Heart left ventricle (tissue), 13 donors: Measurements from ENCODE around the gene ZFPM1.

Source experiments
- POLR2A ChIP-seq, 2 donors: fragments of 450-650 bp; IDR thresholded peaks; one replicate each; pipeline ENCODE4 v1.6.1; 2017; ENCODE audit warnings: antibody characterized with exemption in 2 of 2, mild to moderate bottlenecking in 2 of 2, moderate library complexity in 2 of 2
- TF ChIP-seq, protein P1 (sequence below), 12 donors: fragments of 200-600 bp; sonication (generic) in 4 of 12; IDR thresholded peaks; one replicate each; pipeline versions ENCODE4 v1.5.0 to v1.8.0; 2018 to 2022; ENCODE audit warnings: antibody characterized with exemption in 12 of 12, mild to moderate bottlenecking in 5 of 12
- donor health status: ischemic (EF 13 %, LVEDD 7.1; RV severe dilation, severe dysfunction).
- donor health status: DM: no; HTN: yes; CAD: no.
- donor health status: DM: no; HTN: no; CAD: no.
- donor health status: ischemic (EF 25% LVEDD 6.9; RV normal size, moderate dysfunction).
- donor health status: ischemic (EF 25% LVEDD 5.7; RV mildly dilated, moderate dysfunction).
- donor health status: ischemic (EF 35%, LVEDD 5.7; RV mildly dilated, moderate dysfunction).
- donor health status: nonischemic (EF 11% LVEDD 7.7; RV severe dilation, severe dysfunction).
- donor health status: DM: yes; HTN: yes; CAD: no.
- donor health status: PGD.
- donor health status: ischemic (EF 29% LVEDD 5.4; RV normal size, mild dysfunction).
- donor health status: nonischemic (EF 23%, LVEDD 6.1; RV moderate dilation, normal function).

- TF ChIP-seq, protein P1, sequence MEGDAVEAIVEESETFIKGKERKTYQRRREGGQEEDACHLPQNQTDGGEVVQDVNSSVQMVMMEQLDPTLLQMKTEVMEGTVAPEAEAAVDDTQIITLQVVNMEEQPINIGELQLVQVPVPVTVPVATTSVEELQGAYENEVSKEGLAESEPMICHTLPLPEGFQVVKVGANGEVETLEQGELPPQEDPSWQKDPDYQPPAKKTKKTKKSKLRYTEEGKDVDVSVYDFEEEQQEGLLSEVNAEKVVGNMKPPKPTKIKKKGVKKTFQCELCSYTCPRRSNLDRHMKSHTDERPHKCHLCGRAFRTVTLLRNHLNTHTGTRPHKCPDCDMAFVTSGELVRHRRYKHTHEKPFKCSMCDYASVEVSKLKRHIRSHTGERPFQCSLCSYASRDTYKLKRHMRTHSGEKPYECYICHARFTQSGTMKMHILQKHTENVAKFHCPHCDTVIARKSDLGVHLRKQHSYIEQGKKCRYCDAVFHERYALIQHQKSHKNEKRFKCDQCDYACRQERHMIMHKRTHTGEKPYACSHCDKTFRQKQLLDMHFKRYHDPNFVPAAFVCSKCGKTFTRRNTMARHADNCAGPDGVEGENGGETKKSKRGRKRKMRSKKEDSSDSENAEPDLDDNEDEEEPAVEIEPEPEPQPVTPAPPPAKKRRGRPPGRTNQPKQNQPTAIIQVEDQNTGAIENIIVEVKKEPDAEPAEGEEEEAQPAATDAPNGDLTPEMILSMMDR (IDR thresholded peaks at IDR 0.05): no peak
- no peak for TF ChIP-seq POLR2A (IDR thresholded peaks at IDR 0.05)
These were observed 58.8 kb downstream of the ZFPM1 start for GRCh38 chr16:88511906-88512305.
